ENCODE data around the gene SECISBP2.

Gene SECISBP2

GRCh38 chr9:89358376-89358916, 40.1 kb downstream of the SECISBP2 start:
- no peak for TF ChIP-seq CTCF (IDR thresholded peaks at IDR 0.05)
- DNase-seq, result no peak
- Mint-ChIP-seq H3K27ac (no peak overlapping the region), H3K4me1 (no peaks in the 10 kb centered on the region), H3K4me3 (no peak overlapping the region), H3K36me3 (ENCODE audit: low read depth) (peaks cover 70% of the 10 kb centered on the region), H3K27me3 (ENCODE audit: low read depth, poor library complexity) (no peaks in the 10 kb centered on the region), H3K9me3 (no peaks in the 10 kb centered on the region)

- no peak for TF ChIP-seq CTCF (IDR thresholded peaks at IDR 0.05)
- peaks cover 65% of the 10 kb centered on the region for H3K36me3 Mint-ChIP-seq (ENCODE audit: low read depth)
- H3K4me1 Mint-ChIP-seq, result peaks cover under 1% of the 10 kb centered on the region
- no peak for DNase-seq
- no peaks in the 10 kb centered on the region for H3K27me3 Mint-ChIP-seq (ENCODE audit: low read depth, poor library complexity)
- no peak overlapping the region for H3K4me3 Mint-ChIP-seq
- no peaks in the 10 kb centered on the region for H3K9me3 Mint-ChIP-seq
- H3K27ac Mint-ChIP-seq, result peak overlapping the region; percentile 92
These were observed 40.7 kb downstream of the SECISBP2 start for GRCh38 chr9:89358985-89359384.

DNA sequence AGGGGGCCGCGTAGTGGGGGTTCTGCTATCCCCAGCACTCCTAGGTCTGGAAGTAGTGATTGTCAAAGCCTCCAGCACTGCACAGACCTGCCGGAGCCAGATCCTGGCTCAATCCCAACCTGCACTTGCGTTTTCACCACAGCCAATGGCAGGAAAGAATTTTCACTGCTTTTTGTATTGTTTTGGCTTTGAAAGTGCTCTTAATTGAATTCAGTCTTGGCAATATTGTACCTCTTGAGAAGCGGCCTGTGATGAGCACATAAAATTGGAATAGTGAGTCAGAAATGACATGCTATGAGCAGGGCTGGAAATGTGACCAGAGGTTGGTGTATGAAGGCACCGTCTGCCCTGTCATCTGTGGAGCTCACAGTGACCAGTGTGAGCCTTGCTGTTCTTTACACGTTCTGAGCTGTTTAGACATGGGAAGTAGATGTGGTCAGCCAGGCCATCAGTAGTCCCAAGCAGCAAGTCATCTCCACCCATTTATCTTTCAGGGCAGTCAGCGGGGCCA, 41.5 kb downstream of the SECISBP2 start:
- Mint-ChIP-seq H3K4me1 (peaks cover 8% of the 10 kb centered on the region), H3K27ac (no peak overlapping the region), H3K4me3 (no peak overlapping the region), H3K9me3 (no peaks in the 10 kb centered on the region), H3K27me3 (ENCODE audit: low read depth, poor library complexity) (no peaks in the 10 kb centered on the region), H3K36me3 (ENCODE audit: low read depth) (peaks cover 57% of the 10 kb centered on the region)
- no peak for TF ChIP-seq CTCF (IDR thresholded peaks at IDR 0.05)
- DNase-seq, result no peak

- Mint-ChIP-seq H3K4me3 (no peak overlapping the region), H3K27me3 (ENCODE audit: low read depth, poor library complexity) (no peaks in the 10 kb centered on the region), H3K36me3 (ENCODE audit: low read depth) (peaks cover 50% of the 10 kb centered on the region), H3K27ac (no peak overlapping the region), H3K9me3 (no peaks in the 10 kb centered on the region), H3K4me1 (peaks cover 8% of the 10 kb centered on the region)
- no peak for TF ChIP-seq CTCF (IDR thresholded peaks at IDR 0.05)
- no peak for DNase-seq
These were observed 42.2 kb downstream of the SECISBP2 start for GRCh38 chr9:89360465-89360864.

DNA sequence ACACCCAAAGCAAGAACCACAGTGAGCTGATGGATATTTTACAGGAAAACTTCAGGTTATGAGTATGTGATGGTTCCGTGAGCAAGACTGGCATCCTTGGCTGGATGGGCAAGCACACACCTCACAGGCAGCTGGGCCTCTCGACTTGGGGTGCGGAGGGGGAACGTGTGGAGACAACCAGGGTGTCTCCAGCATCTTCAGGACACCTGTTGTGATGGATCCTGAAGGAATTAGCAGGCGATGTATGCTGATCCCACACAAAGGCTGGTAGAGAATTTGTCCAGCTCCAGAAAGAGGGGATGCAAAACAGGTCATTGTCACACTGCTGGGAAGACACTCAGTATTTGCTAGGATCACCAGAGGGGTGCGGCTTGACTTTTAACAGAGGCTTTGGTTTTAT, 42.7 kb downstream of the SECISBP2 start:
- Mint-ChIP-seq H3K27me3 (ENCODE audit: low read depth, poor library complexity) (no peaks in the 10 kb centered on the region), H3K9me3 (no peaks in the 10 kb centered on the region), H3K4me3 (no peak overlapping the region), H3K27ac (no peak overlapping the region), H3K4me1 (peaks cover 8% of the 10 kb centered on the region), H3K36me3 (ENCODE audit: low read depth) (peaks cover 45% of the 10 kb centered on the region)
- DNase-seq, result no peak
- TF ChIP-seq CTCF (IDR thresholded peaks at IDR 0.05), result no peak

All from nephron progenitor cell (in vitro differentiated cells).